Measurements from ENCODE around the gene NFIB.

DNA sequence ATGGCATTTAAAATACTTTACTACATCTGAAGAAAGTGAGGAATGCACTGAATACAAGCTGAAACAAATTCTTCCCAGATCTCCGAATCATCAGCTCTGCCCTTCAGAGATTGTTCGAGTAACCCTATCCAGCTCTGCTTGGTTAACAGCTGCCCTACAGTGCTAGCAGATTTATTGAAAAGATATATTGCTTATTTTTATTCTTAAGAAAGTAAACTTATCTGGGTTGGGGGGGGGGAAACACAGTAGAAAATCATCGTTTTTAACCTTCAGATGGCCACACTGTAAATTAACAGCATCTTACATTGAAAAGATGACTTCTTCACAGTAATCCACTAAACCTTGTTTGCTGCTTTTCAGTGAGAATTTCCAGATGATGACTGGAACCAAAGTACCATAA, 210.8 kb downstream of the NFIB start:
- TF ChIP-seq, protein P1, sequence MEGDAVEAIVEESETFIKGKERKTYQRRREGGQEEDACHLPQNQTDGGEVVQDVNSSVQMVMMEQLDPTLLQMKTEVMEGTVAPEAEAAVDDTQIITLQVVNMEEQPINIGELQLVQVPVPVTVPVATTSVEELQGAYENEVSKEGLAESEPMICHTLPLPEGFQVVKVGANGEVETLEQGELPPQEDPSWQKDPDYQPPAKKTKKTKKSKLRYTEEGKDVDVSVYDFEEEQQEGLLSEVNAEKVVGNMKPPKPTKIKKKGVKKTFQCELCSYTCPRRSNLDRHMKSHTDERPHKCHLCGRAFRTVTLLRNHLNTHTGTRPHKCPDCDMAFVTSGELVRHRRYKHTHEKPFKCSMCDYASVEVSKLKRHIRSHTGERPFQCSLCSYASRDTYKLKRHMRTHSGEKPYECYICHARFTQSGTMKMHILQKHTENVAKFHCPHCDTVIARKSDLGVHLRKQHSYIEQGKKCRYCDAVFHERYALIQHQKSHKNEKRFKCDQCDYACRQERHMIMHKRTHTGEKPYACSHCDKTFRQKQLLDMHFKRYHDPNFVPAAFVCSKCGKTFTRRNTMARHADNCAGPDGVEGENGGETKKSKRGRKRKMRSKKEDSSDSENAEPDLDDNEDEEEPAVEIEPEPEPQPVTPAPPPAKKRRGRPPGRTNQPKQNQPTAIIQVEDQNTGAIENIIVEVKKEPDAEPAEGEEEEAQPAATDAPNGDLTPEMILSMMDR (IDR thresholded peaks at IDR 0.05): no peak
- TF ChIP-seq ZFX (IDR thresholded peaks at IDR 0.05; ENCODE audit: borderline replicate concordance): no peak

Data from 22Rv1 (cell line).